KBM-7 (cell line): ENCODE data around the gene TCF21.
"Not testable (repeated sequence)": the region's sequence is repeated elsewhere in the genome, so short reads cannot be mapped to it uniquely, and the experiment has no call there.

Source experiments
- DNase-seq: peaks from one replicate; pipeline ENCODE4 v3.0.0-alpha.2; 2015
- in situ Hi-C: fragments of 300-500 bp; cut with MboI; formaldehyde crosslinking; loops from 2 replicates; pipeline ENCODE4 v1.14.3; 2020; ENCODE audit warnings: low sequenced_read_pairs, low pct_unique_long_range_greater_than_20kb, mixed read lengths

Gene TCF21

DNA sequence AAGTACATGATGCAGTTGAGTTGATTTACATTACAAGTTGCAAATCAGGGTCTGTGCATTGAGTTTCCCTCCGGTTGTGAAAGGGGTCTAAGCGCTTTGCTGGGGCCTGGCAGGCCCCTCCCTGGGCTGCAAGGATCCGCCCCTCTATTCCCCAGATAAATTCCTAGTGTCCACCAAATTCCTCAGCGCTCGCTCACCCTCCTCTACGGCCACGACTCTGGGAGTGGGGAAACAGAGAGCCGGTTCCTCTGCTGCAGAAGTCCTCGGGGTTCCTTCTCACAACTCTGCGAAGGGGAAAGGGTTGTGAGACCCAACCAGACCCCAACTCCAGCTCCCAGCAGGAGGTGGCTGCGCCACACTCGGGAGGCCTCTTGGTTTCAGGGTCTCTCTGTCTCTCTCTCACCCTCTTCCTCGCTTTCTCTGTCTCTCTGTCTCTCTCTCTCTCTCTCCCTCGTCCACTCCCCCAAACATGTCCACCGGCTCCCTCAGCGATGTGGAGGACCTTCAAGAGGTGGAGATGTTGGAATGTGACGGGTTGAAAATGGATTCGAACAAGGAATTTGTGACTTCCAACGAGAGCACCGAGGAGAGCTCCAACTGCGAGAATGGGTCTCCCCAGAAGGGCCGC, at the start of gene TCF21:
Gene TCF21 (plus strand): TSS at position 185 of the 628 bp plus-strand sequence. CDS start 285 bp downstream, at position 470.
- DNase-seq, result no peak
- in situ Hi-C loops, result no loop called here

- no peak for DNase-seq
- in situ Hi-C loops, result no loop called here
Observed at GRCh38 chr6:133841176-133841575, 47.7 kb upstream of the TCF21 start.

GRCh38 chr6:133843098-133843497, 45.8 kb upstream of the TCF21 start:
- DNase-seq, result no peak
- in situ Hi-C loops, result no loop called here

DNA sequence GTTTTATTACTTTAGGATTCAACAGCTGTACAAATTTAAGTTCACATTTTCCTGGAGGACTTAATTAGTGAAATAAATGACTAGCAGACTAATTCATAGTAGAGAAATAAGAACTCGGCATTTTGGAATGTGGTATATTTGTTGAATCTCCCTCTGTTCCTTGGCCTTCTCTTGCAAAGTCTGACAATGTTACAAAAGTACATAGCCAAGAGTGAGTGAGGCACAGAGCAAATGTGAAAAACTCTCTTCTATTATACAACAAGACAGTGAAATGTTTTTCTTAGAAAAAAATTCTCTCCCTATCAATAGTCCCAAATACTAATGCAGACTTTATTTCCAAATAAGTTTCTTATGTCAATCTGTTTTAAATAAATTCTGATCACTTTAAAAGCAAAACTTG, 44.2 kb upstream of the TCF21 start:
- in situ Hi-C loops, result no loop called here
- DNase-seq, result no peak

GRCh38 chr6:133854041-133854363, 34.9 kb upstream of the TCF21 start:
- DNase-seq, result no peak
- in situ Hi-C loops, result no loop called here

GRCh38 chr6:133854364-133855275, 34.3 kb upstream of the TCF21 start:
- DNase-seq, result no peak
- in situ Hi-C loops, result no loop called here

DNA sequence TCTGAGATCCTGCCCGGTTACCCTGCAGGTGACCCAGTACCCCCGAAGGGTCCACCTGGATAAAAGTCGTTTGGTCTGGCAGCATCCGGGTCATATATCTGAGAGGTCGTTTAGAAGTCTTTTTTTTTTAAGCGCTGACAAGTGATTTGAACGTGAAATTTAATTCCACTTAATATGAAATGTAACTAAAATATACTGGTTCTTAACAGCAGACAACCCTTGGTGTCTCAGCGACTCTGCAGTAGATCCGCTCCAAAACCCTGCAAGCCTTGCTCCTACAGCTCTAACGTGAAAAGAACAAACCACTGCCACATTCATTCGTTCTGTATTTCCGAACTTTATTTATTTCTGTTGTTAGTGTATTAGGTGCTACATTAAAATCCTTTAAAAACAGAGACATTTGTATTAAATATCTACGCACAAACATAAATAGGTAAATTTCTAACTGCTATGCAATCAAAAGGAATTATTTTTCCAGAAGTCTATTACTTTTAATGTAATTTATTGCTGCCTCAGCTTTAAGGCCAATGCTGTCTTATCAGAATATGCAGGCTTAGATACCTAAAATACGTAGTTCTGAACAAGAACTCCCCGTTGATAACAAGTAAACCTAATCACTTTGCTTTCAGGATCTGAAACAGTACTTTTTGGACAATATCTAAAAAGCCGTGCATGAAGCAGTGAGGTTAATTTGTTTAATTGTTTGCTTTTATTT, 33.5 kb upstream of the TCF21 start:
- DNase-seq, result no peak
- in situ Hi-C loops, result no loop called here

DNA sequence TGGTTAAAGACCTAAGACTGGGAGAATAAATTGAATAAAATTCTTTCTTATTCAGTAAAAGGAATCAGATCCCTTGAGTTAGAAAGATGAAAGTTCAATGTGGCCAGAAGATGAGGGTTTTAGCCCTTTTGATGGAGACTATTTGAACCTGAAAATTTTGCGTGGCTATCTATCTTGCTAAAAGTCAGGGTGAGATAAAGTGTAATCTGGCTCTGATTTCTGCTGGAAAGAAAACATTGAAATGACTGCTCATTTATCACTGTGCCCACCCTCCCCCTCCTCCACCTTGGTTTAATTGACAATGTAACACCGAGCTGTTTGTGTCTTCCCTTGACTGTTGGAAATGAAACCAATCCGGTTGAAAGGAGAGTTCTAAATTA, 32.9 kb upstream of the TCF21 start:
- in situ Hi-C loops, result no loop called here
- DNase-seq, result no peak

DNA sequence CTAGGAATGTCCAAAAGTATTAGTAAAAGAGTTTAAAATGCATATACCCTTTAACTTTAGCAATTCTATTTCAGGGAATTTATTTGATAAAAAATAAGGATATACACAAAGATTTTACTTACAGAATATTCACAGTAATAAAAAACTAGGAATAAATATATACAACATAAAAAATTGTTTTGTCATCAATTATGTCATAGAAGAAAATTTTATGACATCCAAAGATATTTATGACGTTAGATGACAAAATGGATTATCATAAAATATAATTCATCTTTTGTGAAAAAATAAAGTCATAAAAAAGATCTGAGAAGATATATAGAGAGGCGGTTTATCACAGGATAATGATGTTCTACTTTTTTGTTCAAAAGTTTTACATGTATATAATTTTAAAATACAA, 32.0 kb upstream of the TCF21 start:
- no peak for DNase-seq
- in situ Hi-C loops, result no loop called here

DNA sequence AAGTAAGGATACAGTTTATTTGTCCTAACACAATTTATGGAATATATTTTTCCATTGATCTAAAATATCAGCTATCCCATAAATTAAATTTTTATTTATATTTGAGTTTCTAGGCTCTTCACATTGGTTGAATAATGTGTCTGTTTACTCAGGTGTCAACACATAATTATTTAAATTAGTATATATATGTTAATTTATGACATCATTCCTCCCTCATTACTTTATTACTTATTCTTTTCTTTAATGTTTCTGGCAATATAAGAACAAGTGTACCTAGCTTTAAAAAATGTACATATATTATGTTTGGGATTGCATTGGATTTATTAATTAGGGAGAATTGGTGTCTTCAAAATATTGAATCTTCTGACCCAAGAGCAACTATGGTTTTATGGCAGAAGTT, 31.2 kb upstream of the TCF21 start:
- no peak for DNase-seq
- in situ Hi-C loops, result no loop called here

DNA sequence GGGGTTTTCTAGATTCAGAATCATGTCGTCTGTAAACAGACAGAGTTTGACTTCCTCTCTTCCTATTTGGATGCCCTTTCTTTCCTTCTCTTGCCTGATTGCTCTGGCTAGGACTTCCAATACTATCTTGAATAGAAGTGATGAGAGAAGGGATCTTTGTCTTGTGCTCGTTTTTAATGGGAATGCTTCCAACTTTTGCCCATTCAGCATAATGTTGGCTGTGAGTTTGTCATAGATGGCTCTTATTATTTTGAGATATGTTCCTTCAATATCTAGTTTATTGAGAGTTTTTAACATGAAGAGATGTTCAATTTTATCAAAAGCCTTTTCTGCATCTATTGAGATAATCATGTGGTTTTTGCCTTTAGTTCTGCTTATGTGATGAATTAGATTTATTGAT, 27.6 kb upstream of the TCF21 start:
- in situ Hi-C loops, DNase-seq: not testable (repeated sequence)

DNA sequence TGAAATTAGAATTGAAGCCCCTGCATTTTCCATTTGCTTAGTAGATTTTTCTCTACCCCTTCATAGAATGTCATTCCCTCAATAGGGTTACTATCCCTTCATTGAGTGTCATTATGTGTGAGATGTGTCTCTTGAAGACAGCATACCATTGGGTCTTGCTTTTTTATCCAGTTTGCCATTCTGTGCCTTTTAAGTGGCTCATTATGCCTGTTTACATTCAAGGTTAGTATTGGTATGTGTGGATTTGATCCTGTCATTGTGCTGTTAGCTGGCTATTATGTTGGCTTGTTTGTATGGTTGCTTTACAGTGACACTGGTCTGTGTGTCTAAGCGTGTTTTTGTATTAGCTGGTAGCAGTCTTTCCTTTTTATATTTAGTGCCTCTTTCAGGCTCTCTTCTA, 25.7 kb upstream of the TCF21 start:
- no peak for DNase-seq
- in situ Hi-C loops, result no loop called here

- DNase-seq, result no peak
- in situ Hi-C loops, result no loop called here
Observed at GRCh38 chr6:133865680-133866079, 23.2 kb upstream of the TCF21 start.

DNA sequence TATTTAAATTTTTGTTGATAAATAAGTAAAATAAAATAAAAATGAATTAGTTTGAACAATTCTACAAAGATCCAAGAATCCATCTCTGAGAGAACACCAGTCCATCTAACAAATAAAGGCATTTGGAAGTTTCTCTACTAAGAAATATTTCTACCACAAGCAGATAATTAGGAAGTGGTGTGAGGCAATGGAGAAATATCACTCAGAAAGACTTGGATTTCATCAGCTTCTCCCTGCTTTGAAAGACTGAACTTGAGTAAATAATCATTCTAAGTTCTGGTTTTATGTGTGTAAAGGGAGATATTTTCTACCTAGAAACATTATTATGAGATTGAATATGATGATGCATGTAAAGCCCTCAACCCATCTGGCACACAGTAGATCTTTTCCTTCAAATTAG, 17.8 kb upstream of the TCF21 start:
- in situ Hi-C loops, result no loop called here
- DNase-seq, result no peak

GRCh38 chr6:133873538-133873937, 15.4 kb upstream of the TCF21 start:
- in situ Hi-C loops, result no loop called here
- no peak for DNase-seq

GRCh38 chr6:133877116-133877515, 11.8 kb upstream of the TCF21 start:
- DNase-seq, result no peak
- in situ Hi-C loops, result no loop called here

DNA sequence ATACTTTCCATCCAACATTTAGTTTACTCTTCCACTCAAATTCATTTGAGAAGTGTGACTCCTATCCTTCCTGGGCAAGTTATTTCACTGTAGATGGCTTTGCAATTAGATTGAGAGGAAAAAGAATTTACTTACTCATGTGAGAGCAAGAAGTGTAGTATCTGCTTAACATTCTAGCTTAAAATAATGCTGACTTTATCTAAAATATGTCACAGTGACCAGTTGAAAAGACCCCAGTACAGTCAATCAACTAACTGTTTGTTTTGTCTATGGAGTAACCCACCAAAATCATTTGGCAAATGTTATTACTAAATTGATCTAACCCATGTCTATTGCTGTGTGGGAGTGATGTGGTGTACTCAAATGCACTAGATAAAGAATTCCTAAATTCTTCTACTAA, 8.9 kb upstream of the TCF21 start:
- no peak for DNase-seq
- in situ Hi-C loops, result no loop called here

DNA sequence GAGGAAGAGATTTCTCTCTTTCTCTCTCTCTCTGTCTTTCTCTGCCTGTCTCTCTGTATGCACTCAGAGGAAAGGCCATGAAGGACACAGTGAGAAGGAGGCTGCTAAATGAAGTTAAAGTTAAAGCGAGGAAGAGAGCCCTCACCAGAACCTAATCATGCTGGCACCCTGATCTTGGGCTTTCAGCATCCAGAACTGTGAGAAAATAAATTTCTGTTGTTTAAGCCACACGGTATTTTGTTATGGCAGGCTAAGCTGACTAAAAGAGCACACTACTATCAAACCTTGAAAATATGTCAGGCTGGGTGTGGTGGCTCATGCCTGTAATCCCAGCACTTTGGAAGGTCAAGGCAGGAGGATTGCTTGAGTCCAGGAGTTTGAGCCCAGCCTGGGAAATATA, 8.0 kb upstream of the TCF21 start:
- DNase-seq, result no peak
- in situ Hi-C loops, result no loop called here

GRCh38 chr6:133886104-133886775, 2.7 kb upstream of the TCF21 start:
- DNase-seq, result no peak
- in situ Hi-C loops, result no loop called here
